ENCODE measurements around the gene C6orf52. TPM values are rescaled to one million over a fixed set of nuclear protein-coding genes. Genes with fewer than 3 reads are reported as not detected.

The C6orf52 gene
- total and polyA plus RNA-seq, 8 donors = 1.8 to 3.2 (median 2.8) TPM; not detected in 5

GRCh38 chr6:10719964-10720264 lies 25.5 kb upstream of the C6orf52 start:
- TF ChIP-seq POLR2A (IDR thresholded peaks at IDR 0.05) (no peak), POLR2AphosphoS5 (IDR thresholded peaks at IDR 0.05) (no peak), EP300 (IDR thresholded peaks at IDR 0.05) (no peak)
- TF ChIP-seq, protein P1, sequence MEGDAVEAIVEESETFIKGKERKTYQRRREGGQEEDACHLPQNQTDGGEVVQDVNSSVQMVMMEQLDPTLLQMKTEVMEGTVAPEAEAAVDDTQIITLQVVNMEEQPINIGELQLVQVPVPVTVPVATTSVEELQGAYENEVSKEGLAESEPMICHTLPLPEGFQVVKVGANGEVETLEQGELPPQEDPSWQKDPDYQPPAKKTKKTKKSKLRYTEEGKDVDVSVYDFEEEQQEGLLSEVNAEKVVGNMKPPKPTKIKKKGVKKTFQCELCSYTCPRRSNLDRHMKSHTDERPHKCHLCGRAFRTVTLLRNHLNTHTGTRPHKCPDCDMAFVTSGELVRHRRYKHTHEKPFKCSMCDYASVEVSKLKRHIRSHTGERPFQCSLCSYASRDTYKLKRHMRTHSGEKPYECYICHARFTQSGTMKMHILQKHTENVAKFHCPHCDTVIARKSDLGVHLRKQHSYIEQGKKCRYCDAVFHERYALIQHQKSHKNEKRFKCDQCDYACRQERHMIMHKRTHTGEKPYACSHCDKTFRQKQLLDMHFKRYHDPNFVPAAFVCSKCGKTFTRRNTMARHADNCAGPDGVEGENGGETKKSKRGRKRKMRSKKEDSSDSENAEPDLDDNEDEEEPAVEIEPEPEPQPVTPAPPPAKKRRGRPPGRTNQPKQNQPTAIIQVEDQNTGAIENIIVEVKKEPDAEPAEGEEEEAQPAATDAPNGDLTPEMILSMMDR (IDR thresholded peaks at IDR 0.05) = no peak
- 31 to 57% (median 45%) methylated on average over 4 to 21 of the region's 21 CpGs for WGBS, 5 donors
- H3K4me1 ChIP-seq = peaks cover 13 to 34% (median 29%) of the 10 kb centered on the region in 4 donors
- H3K36me3 ChIP-seq = peaks cover 0 to under 1% (median 0%) of the 10 kb centered on the region in 4 donors
- peak overlapping the region; percentile 52 to 67 (median 54) for H3K4me3 ChIP-seq
- DNase-seq = peak in 1 of 2 donors; percentile 63
- intact Hi-C loops (cut with DNase I; ENCODE audit: low total_unique reads) = no loop called here
- peaks cover 0 to 7% (median 0%) of the 10 kb centered on the region in 4 donors for H3K9me3 ChIP-seq
- H3K27ac ChIP-seq = peak overlapping the region; percentile 83 to 88 (median 85)
- H3K27me3 ChIP-seq = no peaks in the 10 kb centered on the region

DNA sequence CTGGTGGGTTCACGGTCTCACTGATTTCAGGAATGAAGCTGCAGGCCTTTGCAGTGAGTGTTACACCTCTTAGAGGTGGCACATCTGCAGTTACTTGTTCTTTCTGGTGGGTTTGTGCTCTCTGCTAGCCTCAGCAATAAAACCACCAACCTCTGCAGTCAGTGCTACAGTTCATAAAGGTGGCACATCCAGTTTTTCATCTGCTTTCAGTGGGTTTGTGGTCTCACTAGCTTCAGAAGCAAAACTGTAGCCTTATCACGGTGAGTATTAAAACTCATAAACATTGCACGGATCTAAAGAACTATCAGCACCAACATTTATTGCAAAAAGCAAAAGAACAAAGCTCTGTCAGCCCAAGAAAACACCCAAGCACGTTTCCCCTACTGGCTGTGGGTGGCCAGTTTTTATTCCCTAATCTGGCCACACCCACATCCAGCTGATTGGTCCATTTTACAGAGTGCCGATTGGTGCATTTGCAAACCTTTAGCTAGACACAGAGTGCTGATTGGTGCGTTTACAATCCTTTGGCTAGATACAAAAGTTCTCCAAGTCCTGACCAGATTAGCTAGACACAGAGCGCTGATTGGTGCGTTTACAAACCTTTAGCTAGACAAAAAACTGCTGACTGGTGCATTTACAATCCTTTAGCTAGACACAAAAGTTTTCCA lies 25.0 kb upstream of the C6orf52 start:
- H3K36me3 ChIP-seq = no peaks in the 10 kb centered on the region
- no peaks in the 10 kb centered on the region for H3K27me3 ChIP-seq
- DNase-seq = peak in 1 of 2 donors; percentile 45
- peaks cover 9 to 29% (median 25%) of the 10 kb centered on the region in 4 donors for H3K4me1 ChIP-seq
- H3K9me3 ChIP-seq = peaks cover 0 to 7% (median 0%) of the 10 kb centered on the region in 4 donors
- intact Hi-C loops (cut with DNase I; ENCODE audit: low total_unique reads) = no loop called here
- peak overlapping the region; percentile 52 to 67 (median 54) for H3K4me3 ChIP-seq
- WGBS, 5 donors = 66 to 79% (median 70%) methylated on average over 8 of the region's 8 CpGs
- H3K27ac ChIP-seq = peak overlapping the region in 3 of 5 donors; percentile 85 to 88 (median 87)
- TF ChIP-seq POLR2AphosphoS5 (IDR thresholded peaks at IDR 0.05) (no peak), POLR2A (IDR thresholded peaks at IDR 0.05) (no peak)

DNA sequence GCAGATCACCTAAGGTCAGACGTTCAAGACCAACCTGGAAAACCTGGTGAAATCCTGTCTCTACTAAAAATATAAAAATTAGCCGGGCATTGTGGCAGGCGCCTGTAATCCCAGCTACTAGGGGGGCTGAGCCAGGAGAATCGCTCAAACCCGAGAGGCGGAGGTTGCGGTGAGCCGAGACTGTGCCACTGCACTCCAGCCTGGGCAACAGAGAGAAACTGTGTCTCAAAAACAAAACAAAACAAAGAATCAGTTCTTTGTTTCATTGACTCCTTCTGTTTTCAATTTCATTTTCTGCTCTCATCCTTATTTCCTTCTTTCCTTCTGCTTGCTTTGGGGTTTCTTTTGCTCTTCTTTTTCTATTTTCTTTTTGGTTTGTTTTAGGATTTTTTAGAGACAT lies 19.5 kb upstream of the C6orf52 start:
- Histone ChIP-seq H3K36me3 (peaks cover 6 to 18% (median 15%) of the 10 kb centered on the region in 4 donors), H3K4me1 (no peaks in the 10 kb centered on the region), H3K9me3 (peaks cover 0 to 7% (median 0%) of the 10 kb centered on the region in 4 donors), H3K27me3 (no peaks in the 10 kb centered on the region), H3K4me3 (no peak overlapping the region), H3K27ac (no peak overlapping the region)
- intact Hi-C loops (cut with DNase I; ENCODE audit: low total_unique reads) = no loop called here
- 85 to 95% (median 89%) methylated on average over 8 of the region's 8 CpGs for WGBS, 5 donors
- DNase-seq = no peak
- TF ChIP-seq POLR2A (IDR thresholded peaks at IDR 0.05) (no peak), POLR2AphosphoS5 (IDR thresholded peaks at IDR 0.05) (no peak), EP300 (IDR thresholded peaks at IDR 0.05) (no peak)
- TF ChIP-seq, protein P1 (IDR thresholded peaks at IDR 0.05) = no peak

DNA sequence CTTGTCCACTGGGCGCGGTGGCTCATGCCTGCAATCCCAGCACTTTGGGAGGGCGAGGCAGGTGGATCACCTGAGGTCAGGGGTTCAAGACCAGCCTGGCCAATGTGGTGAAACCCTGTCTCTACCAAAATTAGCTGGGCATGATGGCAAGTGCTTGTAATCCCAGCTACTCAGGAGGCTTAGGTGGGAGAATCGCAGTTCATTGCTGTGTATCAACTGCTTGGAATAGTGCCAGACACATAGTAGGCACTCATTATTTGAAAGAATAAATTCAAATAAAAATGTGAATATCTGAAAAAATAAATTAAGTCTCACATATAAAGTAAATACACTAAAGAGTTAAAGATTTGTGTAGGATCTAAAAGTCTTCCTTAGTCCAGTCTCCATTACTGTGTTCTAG lies 2.2 kb upstream of the C6orf52 start:
- Histone ChIP-seq H3K9me3 (no peaks in the 10 kb centered on the region), H3K4me1 (peaks cover 29 to 40% (median 36%) of the 10 kb centered on the region in 4 donors), H3K27me3 (no peaks in the 10 kb centered on the region), H3K36me3 (peaks cover 0 to 46% (median 44%) of the 10 kb centered on the region in 4 donors), H3K4me3 (no peak overlapping the region), H3K27ac (no peak overlapping the region)
- 90 to 97% (median 96%) methylated on average over 4 of the region's 4 CpGs for WGBS, 5 donors
- no peak for TF ChIP-seq POLR2AphosphoS5 (IDR thresholded peaks at IDR 0.05)
- no peak for TF ChIP-seq EP300 (IDR thresholded peaks at IDR 0.05)
- TF ChIP-seq, protein P1 (IDR thresholded peaks at IDR 0.05) = no peak
- no peak for TF ChIP-seq POLR2A (IDR thresholded peaks at IDR 0.05)
- no peak for DNase-seq
- intact Hi-C loops (cut with DNase I; ENCODE audit: low total_unique reads) = loop anchor here (10.0 kb wide), 1 partner anchor 192 kb away; no protein-coding TSS in a partner anchor

Measured in stomach (tissue), 9 donors.